Measurements from ENCODE around the gene PRCC.
A peak's percentile ranks its signal among the peaks of the same experiment; 100 is the strongest.
"Not testable (repeated sequence)": the region's sequence is repeated elsewhere in the genome, so short reads cannot be mapped to it uniquely, and the experiment has no call there.

Gene PRCC

DNA sequence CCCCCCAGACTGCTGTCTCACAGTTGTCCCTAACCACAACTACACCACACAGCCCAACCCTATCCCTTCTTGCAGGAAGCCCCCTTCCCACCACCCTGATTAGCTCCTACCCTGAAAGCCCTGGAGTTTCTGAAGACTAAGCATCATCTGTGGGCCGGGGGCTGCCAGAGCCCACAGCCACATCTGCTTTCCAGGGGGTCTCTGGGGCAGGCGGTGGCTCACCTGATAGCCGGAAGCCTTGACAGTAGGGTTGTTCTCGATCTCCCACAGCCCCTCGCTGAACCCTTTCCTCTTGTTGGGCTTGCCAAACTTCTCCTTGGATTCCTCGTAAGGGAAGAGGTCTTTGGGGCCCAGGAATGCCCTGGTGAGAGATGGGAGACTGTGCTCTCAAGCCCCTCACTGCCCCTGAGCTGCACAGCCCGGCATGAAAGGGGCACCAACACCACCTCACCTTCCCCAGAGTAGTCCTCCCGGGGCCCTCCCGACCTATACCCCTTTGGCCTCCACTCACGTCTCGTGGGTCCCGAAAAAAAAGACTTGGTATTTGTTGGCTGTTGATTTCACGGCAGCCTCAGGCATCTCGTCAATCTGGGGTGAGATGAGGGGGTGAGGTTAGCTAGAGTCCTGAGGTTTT lies 22.4 kb upstream of the PRCC start:
- no peak for DNase-seq

DNA sequence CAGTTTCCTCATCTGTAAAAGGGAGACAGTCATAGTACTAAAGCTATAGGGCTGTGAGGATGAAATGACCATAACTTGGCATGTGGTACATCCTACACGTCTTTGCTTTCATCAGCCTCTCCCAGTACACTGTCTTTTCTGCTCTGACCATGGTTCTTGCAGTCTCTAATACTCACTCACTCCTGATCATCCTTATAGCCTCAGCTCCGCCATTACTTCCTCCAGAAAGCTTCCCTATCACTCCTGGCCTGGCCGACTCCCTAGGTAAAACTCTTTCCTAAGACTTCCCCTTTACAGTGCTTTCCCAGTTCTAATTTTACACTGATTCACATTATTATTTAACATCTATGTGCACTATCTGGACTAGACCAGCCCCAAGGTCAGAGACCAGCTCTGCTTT lies 21.5 kb upstream of the PRCC start:
- no peak for DNase-seq

DNA sequence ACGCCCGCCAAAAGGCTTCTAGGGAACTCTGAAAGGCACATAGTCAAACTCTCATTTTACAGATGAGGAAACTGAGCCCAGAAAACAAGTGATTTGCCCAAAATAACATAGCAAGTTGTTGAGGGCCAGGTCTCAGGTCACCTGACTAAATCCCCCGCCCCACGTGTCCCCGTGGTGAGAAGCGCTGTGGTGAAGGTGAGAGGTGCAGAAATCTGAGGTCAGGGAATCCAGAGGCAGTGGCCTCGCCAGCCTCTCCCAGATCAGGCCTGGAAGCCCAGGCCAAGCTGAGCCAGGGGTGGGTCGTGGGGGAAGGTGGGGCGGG lies 21.0 kb upstream of the PRCC start:
- DNase-seq = peak; percentile 46

DNA sequence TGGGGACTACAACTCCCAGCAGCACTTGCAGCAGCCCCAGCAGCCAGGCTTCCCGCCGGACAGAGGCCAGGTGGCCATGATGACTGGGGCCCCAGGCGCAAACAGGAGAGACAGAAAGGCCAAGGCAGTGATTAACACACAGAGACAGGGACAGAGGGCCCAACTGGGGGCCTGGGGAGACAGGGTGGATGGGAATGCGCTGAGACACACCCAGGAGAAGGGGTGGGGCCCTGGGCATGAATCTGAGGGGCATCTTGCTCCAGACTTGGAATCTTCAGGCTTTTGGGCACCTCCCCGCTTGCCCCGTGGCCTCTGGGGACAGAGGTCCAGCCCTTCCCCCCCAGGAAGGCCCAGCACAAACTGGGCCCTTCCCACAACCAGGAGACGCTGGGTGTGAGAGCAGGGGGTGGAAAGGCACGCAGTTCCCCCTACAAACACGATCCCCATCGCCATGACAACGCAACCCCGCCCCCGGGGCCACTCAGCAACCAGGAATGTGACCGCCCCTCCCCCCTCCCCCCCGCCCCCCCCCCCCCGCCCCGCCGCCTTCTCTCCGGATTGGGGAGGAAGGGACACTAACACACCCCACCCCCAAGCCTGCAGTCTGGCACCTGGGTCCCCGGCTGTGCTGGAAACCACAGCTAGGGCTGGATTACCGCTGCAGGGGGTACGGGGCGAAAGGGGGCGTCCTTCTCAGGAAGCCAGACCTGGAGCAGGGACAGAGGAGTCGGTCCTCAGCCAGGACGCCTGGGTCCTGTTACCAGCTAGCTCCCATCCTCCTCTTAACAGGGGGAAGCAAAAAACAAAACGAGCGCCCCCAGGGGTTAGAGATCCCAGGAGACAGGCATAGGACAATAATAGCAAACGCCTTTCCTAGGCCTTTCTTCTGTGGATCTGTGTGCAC lies 20.4 kb upstream of the PRCC start:
- peak; percentile 85 for DNase-seq

DNA sequence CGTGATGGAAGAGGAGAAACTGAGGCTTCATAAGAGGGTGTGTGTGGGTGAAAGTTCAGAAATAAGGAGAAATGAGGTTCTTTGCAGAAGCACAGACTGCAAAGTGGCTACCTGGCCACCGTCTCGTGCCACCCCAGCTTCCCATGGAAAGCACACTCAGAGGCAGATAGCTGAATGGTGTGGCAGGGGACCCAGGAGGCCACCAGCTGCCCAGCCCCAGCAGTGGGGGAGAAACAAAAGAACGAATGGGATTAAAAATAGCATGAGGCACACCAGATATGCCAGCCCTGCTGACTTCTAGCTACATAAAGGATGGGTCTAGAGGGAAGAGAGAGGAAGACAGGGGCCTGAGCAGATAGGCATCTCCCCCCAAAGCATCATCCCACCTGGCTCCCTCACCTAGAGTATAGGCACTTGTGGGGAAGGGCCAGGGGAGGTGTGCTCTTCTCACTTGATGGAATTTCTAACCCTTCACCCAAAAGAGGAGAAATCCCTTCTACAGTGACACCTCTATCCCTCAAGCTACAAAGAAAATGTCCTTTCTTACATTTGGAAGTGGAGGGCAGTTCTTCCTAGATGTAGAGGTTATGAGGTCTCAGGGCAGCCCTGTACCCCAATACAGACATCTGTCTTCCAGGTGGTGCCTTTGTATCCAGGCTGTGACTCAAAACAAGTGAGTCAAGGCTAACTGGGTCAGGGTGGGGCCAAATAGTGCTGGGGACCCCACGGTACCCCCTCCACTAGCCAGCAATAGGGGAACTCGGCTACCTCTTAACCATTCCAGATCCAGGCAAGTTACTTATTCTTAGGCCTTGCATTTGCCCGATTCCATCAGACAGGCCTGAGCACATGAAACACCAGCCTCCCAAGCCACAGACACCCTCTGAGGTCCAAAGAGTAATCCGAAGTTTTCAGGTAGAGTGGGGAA lies 19.3 kb upstream of the PRCC start:
- DNase-seq = no peak

DNA sequence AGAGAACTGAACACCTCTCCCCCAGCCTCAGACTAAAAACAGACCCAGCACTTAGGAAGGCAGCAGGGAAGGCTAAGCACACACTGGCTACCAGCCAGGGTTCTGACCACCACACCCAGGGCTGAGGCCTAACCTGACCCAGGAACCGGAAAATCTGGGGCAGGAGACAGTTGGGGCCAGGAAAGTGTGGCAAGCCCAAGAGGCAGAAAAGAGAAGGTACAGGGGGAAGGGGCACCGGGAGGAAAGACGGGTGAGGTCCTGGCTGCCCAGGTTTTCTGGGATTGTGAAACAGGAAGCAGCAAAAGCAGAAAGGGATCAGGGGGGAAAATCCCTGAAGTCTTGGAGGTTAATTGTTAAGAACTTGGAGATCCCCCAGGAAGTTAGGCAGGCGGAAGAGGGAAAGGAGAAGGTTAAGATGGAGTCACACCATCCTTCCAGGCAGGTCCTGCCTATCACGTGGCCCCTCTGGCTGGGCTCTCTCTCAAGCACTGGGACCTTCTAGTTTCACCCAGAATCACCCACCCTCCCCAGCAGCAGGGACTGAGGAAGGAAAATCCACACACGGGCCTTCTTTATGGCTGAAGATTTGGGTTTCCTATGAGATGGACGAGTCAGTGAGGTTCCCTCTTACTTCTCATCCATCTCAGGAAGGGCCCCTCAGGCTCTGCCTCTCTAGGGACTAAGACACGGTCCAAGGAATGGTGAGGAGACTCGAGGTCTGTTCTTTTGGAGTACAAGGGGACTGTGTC lies 18.5 kb upstream of the PRCC start:
- DNase-seq = peak; percentile 35

DNA sequence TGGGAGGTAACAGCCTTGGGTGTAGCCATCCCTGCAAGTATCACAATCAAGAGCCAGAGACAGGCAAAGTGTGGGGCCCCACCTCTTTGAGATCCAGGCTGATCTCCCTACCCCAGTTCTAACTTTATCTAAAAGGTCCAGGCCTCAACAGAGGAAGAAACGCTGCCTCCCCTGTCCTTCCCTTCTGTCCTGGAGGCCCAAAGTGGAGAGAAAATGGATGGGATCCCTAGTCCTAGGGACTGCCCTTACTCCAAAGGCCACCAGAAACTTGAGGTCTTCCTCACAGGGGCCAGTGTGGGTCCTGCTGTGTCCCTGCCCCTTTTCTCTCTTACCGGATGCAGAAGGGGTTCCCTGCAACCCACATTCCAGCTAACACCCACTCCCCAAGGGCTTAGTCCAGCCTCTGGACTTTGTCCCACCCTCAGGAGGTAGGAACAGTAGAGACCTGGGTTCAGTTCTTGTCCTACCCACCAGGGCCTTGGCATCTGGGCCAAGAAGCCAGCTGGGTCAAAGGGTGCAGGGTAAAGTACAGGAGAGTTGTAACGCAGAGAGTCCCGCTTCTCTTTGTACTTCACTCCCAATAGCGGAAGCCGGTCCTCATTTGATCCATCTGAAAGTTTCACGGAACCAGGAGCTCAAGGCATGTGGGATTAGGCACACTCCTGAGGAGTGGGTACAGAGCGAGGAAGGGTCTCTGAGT lies 17.8 kb upstream of the PRCC start:
- DNase-seq = peak; percentile 10

DNA sequence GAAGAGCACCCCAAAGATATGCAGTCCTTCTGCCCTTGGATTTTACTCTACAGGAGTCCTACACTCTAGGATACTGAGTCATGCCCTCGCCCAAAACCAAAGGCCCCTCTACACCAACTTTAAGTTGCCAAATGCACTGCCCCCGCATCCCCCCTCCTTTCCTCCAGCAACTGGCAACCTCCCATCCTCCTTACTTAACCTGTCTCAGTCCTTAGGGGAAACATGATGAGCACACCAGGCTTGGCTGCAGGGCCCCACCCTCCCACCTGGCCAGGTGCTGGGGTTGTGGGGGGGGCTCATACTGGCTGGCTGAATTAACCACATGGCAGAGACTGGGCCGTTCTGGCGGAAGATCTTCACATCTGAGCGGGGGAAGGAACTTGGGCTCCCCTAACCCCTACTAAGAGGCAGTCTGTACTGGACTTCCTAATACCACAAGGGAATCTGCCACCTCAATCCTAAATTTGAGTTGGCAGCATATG lies 17.1 kb upstream of the PRCC start:
- peak; percentile 55 for DNase-seq

DNA sequence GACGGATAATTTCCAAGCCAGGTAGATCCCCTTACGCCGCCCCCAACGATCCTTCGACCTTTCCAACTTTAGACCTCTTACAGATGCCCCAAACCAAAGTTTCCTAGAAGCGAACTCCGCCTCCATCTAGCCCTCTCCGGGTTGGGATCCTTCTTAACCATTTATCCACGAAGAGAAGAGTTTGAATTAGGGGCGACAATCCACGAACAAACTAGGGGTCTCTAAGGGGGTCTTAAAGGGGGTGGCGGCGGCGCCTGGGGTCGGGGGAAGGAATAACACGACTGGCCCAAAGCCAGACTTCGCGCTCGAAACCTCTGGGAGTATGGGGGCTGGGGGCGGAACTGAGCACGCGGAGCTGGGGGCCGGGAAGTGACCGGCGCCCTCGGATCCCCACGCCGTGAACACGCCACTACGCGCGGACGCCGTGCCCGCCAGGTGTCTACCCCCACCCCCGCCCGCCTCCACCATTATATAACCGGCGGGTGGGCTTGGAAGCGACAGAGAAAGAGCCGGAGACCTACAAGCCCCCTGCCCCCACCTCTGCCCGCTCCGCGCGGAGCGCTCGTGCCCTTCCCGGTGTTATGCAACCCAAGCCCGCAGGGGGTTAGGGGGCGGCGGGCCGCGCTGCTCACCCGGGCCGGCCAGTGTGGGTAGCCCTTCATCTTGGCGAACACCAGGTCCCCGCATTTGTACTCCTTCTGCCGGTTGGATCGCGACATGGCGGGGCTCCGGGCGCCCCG lies 16.5 kb upstream of the PRCC start:
- DNase-seq = peak; percentile 47

DNA sequence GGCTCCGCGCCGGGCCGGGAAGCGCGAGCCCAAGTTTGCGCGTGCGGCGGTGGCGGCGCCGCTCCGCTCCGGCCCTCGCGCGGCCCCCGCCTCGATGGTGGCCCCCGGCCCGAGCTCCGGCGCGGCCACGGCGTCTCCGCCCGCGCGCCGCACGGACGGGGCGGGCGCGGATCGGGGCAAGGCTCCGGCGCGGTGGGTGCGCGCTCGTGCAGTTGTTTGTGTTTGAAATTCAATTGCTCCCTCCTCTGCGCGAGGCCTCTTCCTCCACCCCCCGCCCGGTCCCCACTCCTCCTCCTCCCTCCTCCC lies 15.9 kb upstream of the PRCC start, which contains the start of gene HDGF:
TSS of gene HDGF (minus strand) at position 225 of the 306 bp plus-strand sequence. CDS start 246 bp downstream, outside the sequence.
- DNase-seq = no peak

DNA sequence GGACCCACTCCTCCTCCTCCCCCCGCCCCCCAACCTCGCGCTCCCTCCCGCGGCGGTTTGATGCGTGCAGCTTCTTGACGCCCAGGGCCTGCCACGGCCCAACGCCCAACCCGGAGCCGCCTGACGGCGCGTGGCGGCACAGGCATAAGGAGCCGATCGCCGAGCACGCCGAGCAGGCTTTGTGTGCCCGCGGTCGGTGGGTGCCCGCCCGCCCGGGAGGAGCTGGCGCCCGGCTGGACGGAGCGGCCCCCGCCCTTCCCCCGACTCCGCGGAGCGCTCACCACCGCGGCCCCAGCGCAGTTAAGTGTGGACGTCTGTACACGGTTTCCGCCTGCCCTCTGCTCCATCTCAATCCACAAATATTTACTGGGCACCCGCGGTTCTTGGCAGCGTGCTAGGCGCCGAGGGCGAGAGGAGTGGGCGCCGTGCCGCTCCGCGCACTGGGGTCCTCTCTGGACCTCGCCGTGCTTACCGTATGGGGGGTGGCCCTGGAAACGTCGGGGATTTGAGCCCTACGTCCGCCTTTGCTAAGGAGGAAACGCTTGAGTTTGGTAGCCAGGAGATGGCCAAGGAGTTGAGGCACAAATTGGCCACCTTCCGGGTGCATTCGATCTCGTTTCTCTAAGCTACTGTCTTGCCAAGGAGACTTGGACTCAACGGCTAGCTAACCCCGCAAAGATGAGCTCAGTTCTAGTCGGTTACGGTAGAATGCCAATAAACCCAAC lies 15.4 kb upstream of the PRCC start:
- peak; percentile 97 for DNase-seq

DNA sequence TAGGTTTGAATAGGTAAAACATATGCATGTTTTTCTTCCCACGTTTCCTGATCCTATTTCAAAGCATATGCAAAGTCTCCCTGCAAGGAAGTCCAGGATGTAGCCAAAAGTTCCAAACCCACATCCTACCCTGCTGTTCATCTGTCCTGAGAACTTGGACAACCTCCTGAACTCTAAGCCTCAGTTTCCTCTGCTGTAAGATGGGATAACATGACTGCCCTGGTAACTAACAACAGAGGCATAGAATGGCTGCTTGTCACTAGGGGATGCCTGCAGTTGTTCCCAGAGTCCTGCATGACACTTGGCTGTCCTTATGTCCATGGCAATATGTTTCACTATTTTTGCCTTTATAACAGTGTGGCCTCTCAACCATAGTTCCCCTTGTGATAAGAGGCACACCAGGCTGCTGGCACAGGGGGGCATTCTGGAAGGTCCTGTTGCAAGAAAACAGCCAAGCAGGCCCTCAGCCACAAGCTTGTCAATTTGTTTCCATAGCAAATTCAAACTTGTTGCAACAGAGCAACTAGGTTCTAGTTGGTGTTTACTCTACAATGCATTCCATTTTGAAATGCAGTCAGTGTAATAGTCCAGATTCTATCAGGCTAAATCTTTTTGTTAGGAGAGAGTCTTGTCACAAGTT lies 14.4 kb upstream of the PRCC start:
- DNase-seq = no peak

DNA sequence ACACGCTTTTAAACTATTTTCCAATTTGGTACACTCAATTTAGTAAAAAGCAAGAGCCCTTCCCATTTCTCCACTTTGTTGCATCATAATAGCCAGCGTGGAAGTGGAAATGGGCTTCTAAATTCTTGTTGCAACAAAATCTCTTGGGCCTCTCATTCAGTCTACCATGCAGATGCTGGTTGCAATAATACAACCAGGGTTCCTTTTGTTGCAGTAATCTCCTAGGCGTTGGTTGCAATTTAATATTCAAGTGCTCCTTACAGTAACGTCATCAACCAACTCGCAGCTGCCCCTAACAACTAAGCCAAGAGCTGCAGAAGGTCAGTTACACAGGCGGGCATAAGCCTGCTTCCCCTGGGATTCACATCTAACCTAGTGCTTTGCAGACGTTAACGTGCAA lies 13.1 kb upstream of the PRCC start:
- no peak for DNase-seq

DNA sequence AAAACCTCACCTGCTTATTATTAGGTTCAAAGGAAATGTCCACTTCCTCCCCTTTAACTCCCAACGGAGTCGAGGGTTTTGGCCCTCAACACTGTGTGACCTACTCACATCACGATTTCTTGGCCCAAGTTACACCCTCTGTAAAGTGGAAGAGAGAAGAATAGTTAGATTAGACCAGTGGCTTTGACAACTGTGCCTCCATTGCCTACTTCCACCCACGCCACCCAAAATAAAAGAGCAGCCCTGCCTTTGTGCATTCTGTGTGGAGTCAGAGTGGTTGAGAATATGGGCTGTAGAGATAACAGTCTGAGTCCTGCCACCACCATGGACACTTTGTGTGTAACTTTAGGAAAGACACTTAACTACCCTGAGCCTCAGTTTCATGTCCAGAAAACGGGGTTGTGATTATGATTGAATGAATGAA lies 11.8 kb upstream of the PRCC start:
- DNase-seq = no peak

DNA sequence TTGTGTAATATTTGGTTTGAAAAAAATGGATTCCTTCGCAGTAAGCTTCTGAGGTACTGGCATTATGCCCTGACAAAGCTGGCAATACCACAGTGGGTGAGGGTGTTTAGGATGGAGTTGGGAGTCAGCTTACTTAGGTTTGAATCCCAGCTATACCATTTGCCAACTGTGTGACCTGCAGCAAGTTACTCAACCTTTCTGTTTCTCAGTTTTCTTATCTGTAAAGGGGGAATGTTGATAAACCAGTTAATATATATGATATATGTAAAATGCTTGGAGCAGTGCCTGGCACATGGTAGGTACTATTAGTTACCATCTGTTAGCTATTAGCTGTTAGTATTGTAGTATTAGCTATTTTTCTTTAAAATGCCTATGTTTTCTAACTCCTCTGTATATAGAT lies 11.0 kb upstream of the PRCC start:
- DNase-seq = no peak

DNA sequence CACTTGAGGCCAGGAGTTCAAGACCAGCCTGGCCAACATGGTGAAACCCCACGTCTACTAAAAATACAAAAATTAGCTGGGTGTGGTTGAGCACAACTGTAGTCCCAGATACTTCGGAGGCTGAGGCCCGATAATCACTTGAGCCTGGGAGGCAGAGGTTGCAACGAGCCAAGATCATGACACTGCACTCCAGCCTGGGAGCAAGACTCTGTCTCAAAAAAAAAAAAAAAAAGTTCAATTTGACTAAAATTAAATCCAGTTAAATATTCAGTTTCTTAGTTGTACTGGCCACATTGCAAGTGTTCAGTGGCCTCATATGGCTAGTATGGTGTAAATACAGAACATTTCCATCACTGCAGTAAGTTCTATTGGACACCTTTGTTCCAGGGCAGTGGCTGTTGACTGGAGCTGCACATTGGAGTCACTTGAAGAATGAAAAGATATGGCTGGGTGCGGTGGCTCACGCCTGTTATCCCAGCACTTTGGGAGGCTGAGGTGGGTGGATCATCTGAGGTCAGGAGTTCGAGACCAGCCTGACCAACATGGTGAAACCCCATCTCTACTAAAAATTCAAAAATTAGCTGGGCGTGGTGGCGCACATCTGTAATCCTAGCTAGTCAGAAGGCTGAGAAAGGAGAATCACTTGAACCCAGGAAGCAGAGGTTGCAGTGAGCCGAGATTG lies 9.6 kb upstream of the PRCC start:
- not testable (repeated sequence) for DNase-seq

DNA sequence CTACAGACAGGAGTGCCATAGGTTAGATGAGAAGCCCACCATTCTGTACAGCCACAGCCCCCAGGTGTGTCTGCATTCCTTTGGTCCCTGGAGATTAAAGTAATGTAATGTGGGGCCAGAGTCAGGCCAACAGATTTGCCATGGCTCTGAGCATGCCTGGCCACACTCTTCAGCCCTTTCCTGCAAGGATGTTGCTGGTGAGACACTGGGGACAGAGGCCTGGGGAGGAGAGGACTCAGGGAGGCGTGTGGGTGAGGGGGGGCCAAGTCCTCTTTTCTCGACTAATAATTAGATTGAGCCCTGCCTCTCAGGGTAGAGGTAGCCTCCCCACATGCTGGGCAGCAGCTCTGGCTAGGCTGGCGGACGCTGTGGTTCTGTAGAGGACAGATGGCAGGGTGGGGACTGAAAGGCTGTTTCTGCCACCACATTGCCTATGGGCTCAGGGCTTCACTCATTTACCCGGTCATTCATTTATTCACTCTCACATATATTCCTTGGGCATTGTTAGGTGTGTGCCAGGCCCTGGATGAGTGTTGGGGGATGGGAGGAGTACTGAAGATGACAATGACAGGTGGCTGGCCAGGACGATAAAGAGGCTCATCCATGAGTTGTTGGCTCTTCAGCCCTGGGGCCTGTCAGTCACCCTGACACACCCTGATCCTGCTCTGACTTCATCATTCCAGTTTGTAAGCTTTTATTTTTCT lies 7.1 kb upstream of the PRCC start:
- no peak for DNase-seq

DNA sequence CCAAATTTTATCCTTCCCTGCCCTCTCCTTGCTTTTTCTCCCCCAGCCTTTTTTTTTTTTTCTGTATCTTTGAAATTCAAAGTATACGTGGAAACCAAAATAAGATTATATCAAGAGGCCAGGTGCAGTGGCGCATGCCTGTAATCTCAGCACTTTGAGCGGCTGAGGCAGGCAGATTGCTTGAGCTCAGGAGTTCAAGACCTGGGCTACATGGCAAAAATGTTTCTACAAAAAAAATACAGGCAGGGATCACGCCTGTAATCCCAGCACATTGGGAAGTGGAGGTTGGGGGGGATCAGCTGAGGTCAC lies 6.6 kb upstream of the PRCC start:
- no peak for DNase-seq

DNA sequence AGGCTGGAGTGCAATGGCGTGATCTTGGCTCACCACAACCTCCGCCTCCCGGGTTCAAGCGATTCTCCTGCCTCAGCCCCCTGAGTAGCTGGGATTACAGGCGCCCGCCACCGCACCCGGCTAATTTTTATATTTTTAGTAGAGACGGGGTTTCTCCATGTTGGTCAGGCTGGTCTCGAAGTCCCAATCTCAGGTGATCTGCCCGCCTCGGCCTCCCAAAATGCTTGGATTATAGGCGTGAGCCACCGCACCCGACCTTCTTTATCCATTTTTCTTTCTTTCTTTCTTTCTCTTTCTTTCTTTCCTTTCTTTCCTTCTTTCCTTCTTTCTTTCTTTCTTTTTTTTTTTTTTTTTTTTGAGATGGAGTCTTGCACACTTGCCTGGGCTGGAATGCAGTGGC lies 2.2 kb upstream of the PRCC start:
- DNase-seq = not testable (repeated sequence)

Data from CD4-positive, alpha-beta T cell treated with Interleukin-10 for 1 hour (primary cell).